HEK293 (cell line): ENCODE data around the gene TMED1.

Experiments used
- BCL11A ChIP-seq: fragments of 450-650 bp; formaldehyde crosslinking; IDR thresholded peaks from 2 replicates; pipeline ENCODE4 v1.5.1; 2016; ENCODE audit warnings: low read depth, missing biosample characterization, missing genetic modification characterization
- GLIS2 ChIP-seq: fragments of 450-650 bp; formaldehyde crosslinking; IDR thresholded peaks from 2 replicates; pipeline ENCODE4 v1.5.1; 2016; ENCODE audit warnings: missing biosample characterization, missing genetic modification characterization
- HOXC10 ChIP-seq: sonication (generic); formaldehyde crosslinking; IDR thresholded peaks from 2 replicates; pipeline ENCODE4 v1.8.1; 2023; ENCODE audit warnings: mild to moderate bottlenecking, missing genetic modification reagents
- HOXD13 ChIP-seq: sonication (generic); formaldehyde crosslinking; IDR thresholded peaks from 2 replicates; pipeline ENCODE4 v1.8.0; 2022; ENCODE audit warnings: missing genetic modification reagents, borderline replicate concordance
- KLF7 ChIP-seq: fragments of 450-650 bp; formaldehyde crosslinking; IDR thresholded peaks from 2 replicates; pipeline ENCODE4 v1.5.1; 2016; ENCODE audit warnings: missing biosample characterization, missing genetic modification characterization, borderline replicate concordance
- PRDM1 ChIP-seq: fragments of 450-650 bp; formaldehyde crosslinking; IDR thresholded peaks from 2 replicates; pipeline ENCODE4; 2016; ENCODE audit warnings: missing biosample characterization, missing genetic modification characterization
- REPIN1 ChIP-seq: fragments of 450-650 bp; formaldehyde crosslinking; IDR thresholded peaks from 2 replicates; pipeline ENCODE4 v1.5.1; 2017; ENCODE audit warnings: missing biosample characterization, missing genetic modification characterization, low read depth
- SALL2 ChIP-seq: fragments of 450-650 bp; formaldehyde crosslinking; IDR thresholded peaks from 2 replicates; pipeline ENCODE4 v1.5.0; 2017; ENCODE audit warnings: missing biosample characterization, mild to moderate bottlenecking, missing genetic modification characterization, borderline replicate concordance
- SCRT1 ChIP-seq: fragments of 450-650 bp; formaldehyde crosslinking; IDR thresholded peaks from 2 replicates; pipeline ENCODE4 v1.5.1; 2016; ENCODE audit warnings: missing biosample characterization, missing genetic modification characterization, borderline replicate concordance
- SP2 ChIP-seq: fragments of 450-650 bp; formaldehyde crosslinking; IDR thresholded peaks from 2 replicates; pipeline ENCODE4 v1.5.1; 2016; ENCODE audit warnings: missing biosample characterization, missing genetic modification characterization
- SP7 ChIP-seq: fragments of 450-650 bp; formaldehyde crosslinking; IDR thresholded peaks from 2 replicates; pipeline ENCODE4 v1.5.1; 2016; ENCODE audit warnings: missing biosample characterization, missing genetic modification characterization
- WT1 ChIP-seq: fragments of 450-650 bp; formaldehyde crosslinking; IDR thresholded peaks from 2 replicates; pipeline ENCODE4 v1.5.1; 2016; ENCODE audit warnings: missing biosample characterization, missing genetic modification characterization
- YY1 ChIP-seq: fragments of 450-650 bp; formaldehyde crosslinking; IDR thresholded peaks from 2 replicates; pipeline ENCODE4 v1.5.1; 2018; ENCODE audit warnings: missing biosample characterization, missing genetic modification characterization
- ZBTB21 ChIP-seq: fragments of 450-650 bp; formaldehyde crosslinking; IDR thresholded peaks from 2 replicates; pipeline ENCODE4 v1.5.1; 2017; ENCODE audit warnings: missing biosample characterization, missing genetic modification characterization
- ZBTB48 ChIP-seq: fragments of 450-650 bp; formaldehyde crosslinking; IDR thresholded peaks from 2 replicates; pipeline ENCODE4 v1.5.1; 2016; ENCODE audit warnings: missing biosample characterization, missing genetic modification characterization
- ZFP3 ChIP-seq: fragments of 450-650 bp; formaldehyde crosslinking; IDR thresholded peaks from 2 replicates; pipeline ENCODE4 v1.5.1; 2016; ENCODE audit warnings: low read depth, missing biosample characterization, missing genetic modification characterization
- ZNF175 ChIP-seq: fragments of 450-650 bp; formaldehyde crosslinking; IDR thresholded peaks from 2 replicates; pipeline ENCODE4 v1.5.1; 2016; ENCODE audit warnings: missing biosample characterization, missing genetic modification characterization
- ZNF239 ChIP-seq: fragments of 450-650 bp; formaldehyde crosslinking; IDR thresholded peaks from 2 replicates; pipeline ENCODE4 v1.5.1; 2016; ENCODE audit warnings: missing biosample characterization, missing genetic modification characterization
- ZNF248 ChIP-seq: fragments of 450-650 bp; formaldehyde crosslinking; IDR thresholded peaks from 2 replicates; pipeline ENCODE4 v1.5.1; 2017; ENCODE audit warnings: missing biosample characterization, missing genetic modification characterization
- ZNF341 ChIP-seq: fragments of 450-650 bp; formaldehyde crosslinking; IDR thresholded peaks from 2 replicates; pipeline ENCODE4; 2016; ENCODE audit warnings: low read depth, missing biosample characterization, missing genetic modification characterization
- ZNF404 ChIP-seq: fragments of 450-650 bp; formaldehyde crosslinking; IDR thresholded peaks from 2 replicates; pipeline ENCODE4 v1.5.1; 2017; ENCODE audit warnings: missing biosample characterization, missing genetic modification characterization
- ZNF501 ChIP-seq: fragments of 450-650 bp; formaldehyde crosslinking; IDR thresholded peaks from 2 replicates; pipeline ENCODE4 v1.5.1; 2016; ENCODE audit warnings: missing biosample characterization, missing genetic modification characterization
- ZNF555 ChIP-seq: fragments of 450-650 bp; formaldehyde crosslinking; conservative IDR thresholded peaks from 2 replicates; pipeline ENCODE4 v1.5.1; 2017; ENCODE audit warnings: missing biosample characterization, mild to moderate bottlenecking, missing genetic modification characterization, inconsistent platforms
- ZNF560 ChIP-seq: fragments of 450-650 bp; formaldehyde crosslinking; IDR thresholded peaks from 2 replicates; pipeline ENCODE4 v1.5.1; 2017; ENCODE audit warnings: missing biosample characterization, missing genetic modification characterization, borderline replicate concordance
- ZNF626 ChIP-seq: fragments of 450-650 bp; sonication (Bioruptor Pico); formaldehyde crosslinking; IDR thresholded peaks from 2 replicates; pipeline ENCODE4 v1.5.1; 2018; ENCODE audit warnings: missing biosample characterization, missing genetic modification characterization, inconsistent platforms
- ZNF707 ChIP-seq: fragments of 450-650 bp; formaldehyde crosslinking; IDR thresholded peaks from 2 replicates; pipeline ENCODE4 v1.5.1; 2016; ENCODE audit warnings: missing biosample characterization, missing genetic modification characterization
- ZNF791 ChIP-seq: fragments of 450-650 bp; formaldehyde crosslinking; IDR thresholded peaks from 2 replicates; pipeline ENCODE4 v1.5.1; 2016; ENCODE audit warnings: missing biosample characterization, missing genetic modification characterization
- ZSCAN30 ChIP-seq: fragments of 450-650 bp; IDR thresholded peaks from 2 replicates; pipeline ENCODE4 v1.5.1; 2018; ENCODE audit warnings: missing biosample characterization, mild to moderate bottlenecking, missing genetic modification characterization, moderate library complexity
- TF ChIP-seq, protein P1 (sequence below): fragments of 450-650 bp; formaldehyde crosslinking; IDR thresholded peaks from 2 replicates; pipeline ENCODE4 v1.5.1; 2016; ENCODE audit warnings: missing biosample characterization, missing genetic modification characterization
- TF ChIP-seq, protein P2 (sequence below): fragments of 450-650 bp; formaldehyde crosslinking; IDR thresholded peaks from 2 replicates; pipeline ENCODE4 v1.5.1; 2016; ENCODE audit warnings: missing biosample characterization, missing genetic modification characterization, low read depth
- TF ChIP-seq, protein P3 (sequence below): fragments of 450-650 bp; formaldehyde crosslinking; IDR thresholded peaks from 2 replicates; pipeline ENCODE4 v1.5.1; 2016; ENCODE audit warnings: missing biosample characterization, missing genetic modification characterization, borderline replicate concordance
- TF ChIP-seq, protein P4 (sequence below): fragments of 450-650 bp; formaldehyde crosslinking; optimal IDR thresholded peaks from 2 replicates; pipeline ENCODE3; 2016; ENCODE audit warnings: missing biosample characterization, mild to moderate bottlenecking, missing genetic modification characterization
- TF ChIP-seq, protein P5 (sequence below): fragments of 450-650 bp; formaldehyde crosslinking; IDR thresholded peaks from 2 replicates; pipeline ENCODE4 v1.5.1; 2017; ENCODE audit warnings: missing biosample characterization, missing genetic modification characterization
- TF ChIP-seq, protein P6 (sequence below): fragments of 450-650 bp; formaldehyde crosslinking; IDR thresholded peaks from 2 replicates; pipeline ENCODE4 v1.5.1; 2016; ENCODE audit warnings: missing biosample characterization, missing genetic modification characterization

TMED1 gene

DNA sequence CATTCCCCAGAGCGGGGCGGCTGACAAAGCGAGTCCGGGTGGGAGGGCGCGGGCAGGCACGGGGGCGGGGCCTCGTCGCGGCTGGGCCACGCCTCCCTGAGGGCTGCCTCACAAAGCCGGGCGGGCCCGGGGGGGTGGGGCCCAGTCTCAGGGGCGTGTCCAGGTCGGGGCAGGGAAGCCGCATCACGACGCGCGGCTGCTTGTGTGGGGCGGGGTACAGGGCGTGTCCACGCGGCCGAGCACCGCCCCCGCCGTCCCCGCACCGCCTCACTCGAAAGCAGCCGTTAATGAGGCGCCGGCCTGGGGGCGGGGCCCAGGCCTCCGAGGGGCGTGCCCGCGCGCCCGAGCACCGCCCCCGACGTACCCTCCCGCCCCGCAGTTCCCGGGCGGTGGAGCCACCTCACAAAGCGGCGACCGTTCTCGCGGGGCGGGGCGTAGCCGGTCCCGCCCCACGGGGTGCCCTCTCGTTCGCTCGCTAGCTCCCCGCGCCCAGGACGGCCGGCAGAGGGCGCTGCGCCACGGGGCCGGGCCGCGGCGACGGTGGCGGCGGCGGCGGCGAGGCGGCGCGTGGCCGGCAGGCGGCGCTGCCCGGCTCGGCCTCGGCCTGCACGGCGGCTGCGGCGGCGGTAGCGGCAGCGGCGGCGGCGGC, 35.1 kb upstream of the TMED1 start, which contains the start of gene CARM1 (continued):
- TF ChIP-seq ZNF248 (tag by site-specific recombination) (no peak), ZNF560 (no peak), SCRT1 (no peak), ZBTB48 (no peak), ZNF239 (no peak), ZNF404 (no peak), SALL2 (tag by site-specific recombination) (no peak), ZNF555 (tag by site-specific recombination) (no peak), BCL11A (no peak), ZNF175 (tag by site-specific recombination) (no peak), HOXD13 (no peak), GLIS2 (peak; percentile 1; the same call in 1 of the 2 replicates), SP7 (no peak), ZBTB21 (tag by site-specific recombination) (no peak), REPIN1 (tag by site-specific recombination) (no peak), ZFP3 (no peak), PRDM1 (tag by site-specific recombination) (no peak), ZNF707 (tag by site-specific recombination) (no peak), ZNF626 (tag by site-specific recombination) (no peak), ZNF501 (tag by site-specific recombination) (no peak), WT1 (no peak), SP2 (tag by site-specific recombination) (peak; percentile 67), HOXC10 (CRISPR knock-in tag) (no peak), YY1 (no peak), KLF7 (no peak), ZNF791 (no peak), ZSCAN30 (tag by site-specific recombination) (0 out of 2 replicates have a peak, but pooled peaks have one; percentile 50), ZNF341 (tag by site-specific recombination) (no peak; the same call in 1 of the 2 replicates)
- TF ChIP-seq, protein P1, sequence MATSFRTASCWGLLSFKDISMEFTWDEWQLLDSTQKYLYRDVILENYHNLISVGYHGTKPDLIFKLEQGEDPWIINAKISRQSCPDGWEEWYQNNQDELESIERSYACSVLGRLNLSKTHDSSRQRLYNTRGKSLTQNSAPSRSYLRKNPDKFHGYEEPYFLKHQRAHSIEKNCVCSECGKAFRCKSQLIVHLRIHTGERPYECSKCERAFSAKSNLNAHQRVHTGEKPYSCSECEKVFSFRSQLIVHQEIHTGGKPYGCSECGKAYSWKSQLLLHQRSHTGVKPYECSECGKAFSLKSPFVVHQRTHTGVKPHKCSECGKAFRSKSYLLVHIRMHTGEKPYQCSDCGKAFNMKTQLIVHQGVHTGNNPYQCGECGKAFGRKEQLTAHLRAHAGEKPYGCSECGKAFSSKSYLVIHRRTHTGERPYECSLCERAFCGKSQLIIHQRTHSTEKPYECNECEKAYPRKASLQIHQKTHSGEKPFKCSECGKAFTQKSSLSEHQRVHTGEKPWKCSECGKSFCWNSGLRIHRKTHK: no peak
- TF ChIP-seq, protein P2, sequence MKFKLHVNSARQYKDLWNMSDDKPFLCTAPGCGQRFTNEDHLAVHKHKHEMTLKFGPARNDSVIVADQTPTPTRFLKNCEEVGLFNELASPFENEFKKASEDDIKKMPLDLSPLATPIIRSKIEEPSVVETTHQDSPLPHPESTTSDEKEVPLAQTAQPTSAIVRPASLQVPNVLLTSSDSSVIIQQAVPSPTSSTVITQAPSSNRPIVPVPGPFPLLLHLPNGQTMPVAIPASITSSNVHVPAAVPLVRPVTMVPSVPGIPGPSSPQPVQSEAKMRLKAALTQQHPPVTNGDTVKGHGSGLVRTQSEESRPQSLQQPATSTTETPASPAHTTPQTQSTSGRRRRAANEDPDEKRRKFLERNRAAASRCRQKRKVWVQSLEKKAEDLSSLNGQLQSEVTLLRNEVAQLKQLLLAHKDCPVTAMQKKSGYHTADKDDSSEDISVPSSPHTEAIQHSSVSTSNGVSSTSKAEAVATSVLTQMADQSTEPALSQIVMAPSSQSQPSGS (tag by site-specific recombination): no peak
- TF ChIP-seq, protein P3, sequence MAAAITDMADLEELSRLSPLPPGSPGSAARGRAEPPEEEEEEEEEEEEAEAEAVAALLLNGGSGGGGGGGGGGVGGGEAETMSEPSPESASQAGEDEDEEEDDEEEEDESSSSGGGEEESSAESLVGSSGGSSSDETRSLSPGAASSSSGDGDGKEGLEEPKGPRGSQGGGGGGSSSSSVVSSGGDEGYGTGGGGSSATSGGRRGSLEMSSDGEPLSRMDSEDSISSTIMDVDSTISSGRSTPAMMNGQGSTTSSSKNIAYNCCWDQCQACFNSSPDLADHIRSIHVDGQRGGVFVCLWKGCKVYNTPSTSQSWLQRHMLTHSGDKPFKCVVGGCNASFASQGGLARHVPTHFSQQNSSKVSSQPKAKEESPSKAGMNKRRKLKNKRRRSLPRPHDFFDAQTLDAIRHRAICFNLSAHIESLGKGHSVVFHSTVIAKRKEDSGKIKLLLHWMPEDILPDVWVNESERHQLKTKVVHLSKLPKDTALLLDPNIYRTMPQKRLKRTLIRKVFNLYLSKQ (tag by site-specific recombination): no peak
- TF ChIP-seq, protein P4, sequence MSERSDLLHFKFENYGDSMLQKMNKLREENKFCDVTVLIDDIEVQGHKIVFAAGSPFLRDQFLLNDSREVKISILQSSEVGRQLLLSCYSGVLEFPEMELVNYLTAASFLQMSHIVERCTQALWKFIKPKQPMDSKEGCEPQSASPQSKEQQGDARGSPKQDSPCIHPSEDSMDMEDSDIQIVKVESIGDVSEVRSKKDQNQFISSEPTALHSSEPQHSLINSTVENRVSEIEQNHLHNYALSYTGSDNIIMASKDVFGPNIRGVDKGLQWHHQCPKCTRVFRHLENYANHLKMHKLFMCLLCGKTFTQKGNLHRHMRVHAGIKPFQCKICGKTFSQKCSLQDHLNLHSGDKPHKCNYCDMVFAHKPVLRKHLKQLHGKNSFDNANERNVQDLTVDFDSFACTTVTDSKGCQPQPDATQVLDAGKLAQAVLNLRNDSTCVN (tag by site-specific recombination): peak; percentile 76
- TF ChIP-seq, protein P5, sequence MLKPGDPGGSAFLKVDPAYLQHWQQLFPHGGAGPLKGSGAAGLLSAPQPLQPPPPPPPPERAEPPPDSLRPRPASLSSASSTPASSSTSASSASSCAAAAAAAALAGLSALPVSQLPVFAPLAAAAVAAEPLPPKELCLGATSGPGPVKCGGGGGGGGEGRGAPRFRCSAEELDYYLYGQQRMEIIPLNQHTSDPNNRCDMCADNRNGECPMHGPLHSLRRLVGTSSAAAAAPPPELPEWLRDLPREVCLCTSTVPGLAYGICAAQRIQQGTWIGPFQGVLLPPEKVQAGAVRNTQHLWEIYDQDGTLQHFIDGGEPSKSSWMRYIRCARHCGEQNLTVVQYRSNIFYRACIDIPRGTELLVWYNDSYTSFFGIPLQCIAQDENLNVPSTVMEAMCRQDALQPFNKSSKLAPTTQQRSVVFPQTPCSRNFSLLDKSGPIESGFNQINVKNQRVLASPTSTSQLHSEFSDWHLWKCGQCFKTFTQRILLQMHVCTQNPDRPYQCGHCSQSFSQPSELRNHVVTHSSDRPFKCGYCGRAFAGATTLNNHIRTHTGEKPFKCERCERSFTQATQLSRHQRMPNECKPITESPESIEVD (tag by site-specific recombination): no peak
- TF ChIP-seq, protein P6, sequence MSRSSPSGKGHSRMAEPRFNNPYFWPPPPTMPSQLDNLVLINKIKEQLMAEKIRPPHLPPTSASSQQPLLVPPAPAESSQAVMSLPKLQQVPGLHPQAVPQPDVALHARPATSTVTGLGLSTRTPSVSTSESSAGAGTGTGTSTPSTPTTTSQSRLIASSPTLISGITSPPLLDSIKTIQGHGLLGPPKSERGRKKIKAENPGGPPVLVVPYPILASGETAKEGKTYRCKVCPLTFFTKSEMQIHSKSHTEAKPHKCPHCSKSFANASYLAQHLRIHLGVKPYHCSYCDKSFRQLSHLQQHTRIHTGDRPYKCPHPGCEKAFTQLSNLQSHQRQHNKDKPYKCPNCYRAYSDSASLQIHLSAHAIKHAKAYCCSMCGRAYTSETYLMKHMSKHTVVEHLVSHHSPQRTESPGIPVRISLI (tag by site-specific recombination): no peak
